HG03521 (cell line): ENCODE data around the gene CNTNAP5.

Experiments
- ATAC-seq: cut with Tn5 transposase; IDR thresholded peaks from one replicate; pipeline ENCODE4 v1.9.1; 2021; ENCODE audit warnings: mild to moderate bottlenecking, moderate library complexity; ENCODE audit not compliant: unreplicated experiment

The CNTNAP5 gene

DNA sequence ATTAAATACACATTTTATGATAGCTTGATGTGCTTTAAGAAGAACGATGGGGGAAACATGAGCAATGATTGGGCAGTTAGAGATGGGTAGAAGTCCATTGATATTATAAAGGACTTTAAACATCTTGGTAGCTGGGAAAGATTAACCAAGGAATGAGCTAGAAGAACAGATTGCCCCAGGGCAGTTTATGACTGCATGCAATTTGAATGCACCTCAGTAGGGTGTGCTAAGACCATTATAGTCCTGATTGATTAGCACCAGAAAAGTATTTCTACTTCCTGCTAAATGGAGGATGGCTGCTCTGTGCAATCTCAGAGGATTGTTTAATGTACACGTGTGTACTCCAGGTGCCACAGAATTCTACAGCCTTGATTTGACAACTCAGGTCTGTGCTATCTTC, 641.9 kb downstream of the CNTNAP5 start:
- no peak for ATAC-seq

GRCh38 chr2:124668161-124668560, 643.1 kb downstream of the CNTNAP5 start:
- no peak for ATAC-seq

GRCh38 chr2:124670187-124670586, 645.1 kb downstream of the CNTNAP5 start:
- no peak for ATAC-seq

DNA sequence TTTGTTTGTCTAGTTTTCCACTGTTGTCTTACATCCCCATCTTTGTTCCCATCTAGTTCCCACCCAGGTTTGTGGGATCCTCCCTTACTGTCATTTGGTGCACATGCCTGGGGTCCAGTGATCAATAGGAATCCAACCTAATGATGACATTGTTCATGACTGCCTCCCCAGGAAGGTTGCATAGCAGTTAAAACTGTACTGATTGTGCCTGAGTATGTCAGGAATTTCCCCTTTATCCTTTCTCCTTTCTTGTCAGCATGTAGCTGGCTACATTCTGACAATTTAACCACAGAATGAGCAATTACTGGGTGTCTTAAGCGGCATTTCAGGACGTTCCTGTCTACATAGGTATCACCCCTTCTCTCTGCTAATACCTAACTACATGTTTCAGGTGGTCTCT, 653.0 kb downstream of the CNTNAP5 start:
- ATAC-seq: no peak

GRCh38 chr2:124683536-124684428, 658.7 kb downstream of the CNTNAP5 start:
- ATAC-seq: no peak

GRCh38 chr2:124689348-124689747, 664.3 kb downstream of the CNTNAP5 start:
- no peak for ATAC-seq

GRCh38 chr2:124692216-124692615, 667.1 kb downstream of the CNTNAP5 start:
- no peak for ATAC-seq

- ATAC-seq: no peak
Measured at GRCh38 chr2:124692707-124693106, 667.6 kb downstream of the CNTNAP5 start.

GRCh38 chr2:124693156-124693555, 668.1 kb downstream of the CNTNAP5 start:
- no peak for ATAC-seq

DNA sequence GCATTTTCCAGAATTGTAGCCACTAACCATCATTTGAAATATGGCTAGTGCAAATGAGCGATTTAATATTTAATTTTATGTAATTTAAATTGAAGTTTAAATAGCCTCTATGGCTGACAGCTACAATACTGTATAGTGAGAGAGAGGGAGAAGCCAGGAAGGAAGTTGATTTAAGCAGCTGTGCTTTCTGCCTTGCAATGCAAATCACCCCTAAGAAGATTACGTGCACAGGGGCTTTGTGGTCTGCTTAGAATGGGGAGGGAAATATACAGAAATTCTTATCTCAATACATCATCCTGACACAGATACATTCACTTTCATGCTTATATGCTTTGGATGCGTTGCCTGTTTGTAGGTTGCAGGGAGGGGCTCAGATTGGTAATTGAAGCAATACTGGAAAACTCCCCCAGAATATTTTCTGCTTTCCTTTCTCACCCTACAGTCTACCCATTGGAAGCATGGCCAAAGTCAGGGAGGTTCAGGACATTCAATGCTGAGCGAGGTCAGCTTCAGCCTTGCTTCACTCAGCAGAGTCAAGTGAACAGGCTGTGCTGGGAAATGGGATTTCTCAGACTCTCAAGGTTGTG, 674.0 kb downstream of the CNTNAP5 start:
- ATAC-seq: no peak

- ATAC-seq: no peak
Measured at GRCh38 chr2:124702777-124703176, 677.7 kb downstream of the CNTNAP5 start.

- ATAC-seq: no peak
Measured at GRCh38 chr2:124704071-124704925, 679.2 kb downstream of the CNTNAP5 start.

DNA sequence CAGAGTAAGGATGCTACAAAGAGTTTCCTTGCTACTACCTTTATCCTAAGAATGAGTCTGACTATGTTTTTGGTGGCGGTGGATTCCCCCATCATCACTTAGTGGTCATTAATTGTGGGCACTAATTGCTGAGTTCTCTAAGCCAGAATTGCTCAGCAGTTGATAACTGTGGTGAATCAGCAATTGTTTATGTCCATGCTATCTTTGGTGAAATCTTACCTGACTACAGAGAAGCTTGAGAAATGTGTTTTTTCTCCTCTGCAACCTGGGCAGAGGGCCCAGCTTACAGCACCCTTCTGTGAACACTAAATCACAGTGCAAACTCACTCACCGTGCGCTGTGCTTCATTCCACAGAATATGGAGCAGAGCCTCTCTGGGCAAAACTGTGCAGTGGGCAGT, 683.6 kb downstream of the CNTNAP5 start:
- no peak for ATAC-seq

- ATAC-seq: no peak
Measured at GRCh38 chr2:124713969-124714368, 688.9 kb downstream of the CNTNAP5 start.

DNA sequence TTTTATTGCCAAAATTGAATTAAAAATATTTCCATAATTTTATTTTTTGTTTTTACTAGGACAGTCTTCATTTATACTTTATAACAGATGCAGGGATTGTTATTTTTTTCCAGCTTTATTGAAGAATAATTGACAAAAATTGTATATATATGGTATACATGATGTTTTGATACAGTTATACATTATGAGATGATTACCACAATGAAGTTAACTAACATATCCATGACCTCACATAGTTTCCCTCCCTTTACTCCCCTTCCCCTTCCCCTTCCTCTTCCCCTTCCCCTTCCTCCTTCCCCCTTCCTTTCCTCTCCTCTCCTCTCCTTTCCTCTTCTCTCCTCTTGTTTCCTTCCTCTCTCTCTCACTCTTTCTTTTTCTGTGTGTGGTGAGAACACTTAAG, 700.1 kb downstream of the CNTNAP5 start:
- no peak for ATAC-seq

DNA sequence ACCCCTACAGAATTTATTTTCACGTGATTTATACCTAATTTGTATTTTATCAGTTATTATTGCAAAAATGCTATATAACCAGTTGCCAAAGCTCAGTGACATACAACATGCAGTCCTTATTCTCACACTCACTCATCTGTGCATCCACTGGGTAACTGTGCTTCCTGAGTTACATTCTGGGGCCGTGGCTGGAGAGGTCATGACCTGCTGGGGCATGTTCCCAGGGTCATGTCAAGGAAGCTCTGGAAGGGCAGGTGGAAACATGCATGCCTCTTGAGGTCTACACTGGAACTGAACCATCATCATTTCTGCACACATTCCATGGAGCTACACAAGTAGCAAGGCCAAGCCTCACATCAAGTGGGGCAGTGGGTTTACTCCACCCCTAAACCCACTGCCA, 715.5 kb downstream of the CNTNAP5 start:
- no peak for ATAC-seq

DNA sequence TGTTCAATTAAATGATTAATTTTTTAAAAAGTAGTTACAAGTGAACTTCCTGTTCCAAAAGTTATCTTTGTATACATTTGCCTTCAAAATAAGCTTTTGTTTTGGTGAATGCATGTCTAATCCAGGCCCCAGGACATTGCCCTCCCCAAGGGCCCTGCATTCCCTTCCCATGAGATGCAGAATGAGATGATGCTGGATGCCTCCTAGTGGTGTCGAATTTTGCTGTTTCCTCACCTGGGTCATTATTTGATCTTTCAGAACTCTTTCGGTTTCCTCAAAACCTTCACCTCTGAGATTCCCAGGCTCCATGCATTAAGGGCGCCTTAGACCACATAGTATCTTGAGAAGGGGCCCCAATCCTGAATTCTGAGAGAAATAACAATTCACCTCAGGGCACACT, 728.8 kb downstream of the CNTNAP5 start:
- ATAC-seq: no peak

GRCh38 chr2:124755386-124755785, 730.3 kb downstream of the CNTNAP5 start:
- no peak for ATAC-seq

- ATAC-seq: no peak
Measured at GRCh38 chr2:124756048-124756447, 731.0 kb downstream of the CNTNAP5 start.

DNA sequence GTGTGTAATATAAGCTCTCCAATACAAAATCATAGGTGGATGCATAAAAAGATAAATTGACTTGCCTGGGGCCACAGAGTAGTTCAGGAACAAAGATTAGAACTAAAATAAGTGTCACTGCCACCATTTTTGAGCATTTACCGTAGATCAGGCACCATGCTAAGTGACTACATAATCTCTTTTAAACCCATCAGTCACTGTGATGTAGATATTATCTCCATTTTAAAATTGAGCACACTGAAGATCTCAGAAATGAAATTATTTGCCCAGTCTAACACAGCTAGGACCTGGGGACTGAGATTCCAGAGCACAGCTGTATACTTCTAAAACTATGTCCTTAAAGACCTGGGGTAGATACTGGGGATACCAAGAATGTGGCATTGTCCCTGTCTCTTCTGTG, 737.3 kb downstream of the CNTNAP5 start:
- no peak for ATAC-seq

DNA sequence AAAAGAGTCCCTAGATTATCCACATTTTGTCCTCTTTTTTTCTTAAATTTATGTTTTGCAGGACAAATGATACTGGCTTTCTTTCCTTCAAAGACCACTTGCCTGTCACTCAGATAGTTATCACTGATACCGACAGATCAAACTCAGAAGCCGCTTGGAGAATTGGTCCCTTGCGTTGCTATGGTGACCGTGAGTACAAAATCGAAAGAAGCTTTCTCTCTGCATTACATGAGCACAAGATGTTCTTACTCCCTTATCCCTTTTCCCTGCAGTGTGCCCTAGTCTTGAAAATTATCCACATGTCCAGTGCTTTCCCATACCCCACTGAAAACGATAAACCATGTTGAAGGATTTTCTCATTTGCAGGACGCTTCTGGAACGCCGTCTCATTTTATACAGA, 738.5 kb downstream of the CNTNAP5 start:
- ATAC-seq: no peak

DNA sequence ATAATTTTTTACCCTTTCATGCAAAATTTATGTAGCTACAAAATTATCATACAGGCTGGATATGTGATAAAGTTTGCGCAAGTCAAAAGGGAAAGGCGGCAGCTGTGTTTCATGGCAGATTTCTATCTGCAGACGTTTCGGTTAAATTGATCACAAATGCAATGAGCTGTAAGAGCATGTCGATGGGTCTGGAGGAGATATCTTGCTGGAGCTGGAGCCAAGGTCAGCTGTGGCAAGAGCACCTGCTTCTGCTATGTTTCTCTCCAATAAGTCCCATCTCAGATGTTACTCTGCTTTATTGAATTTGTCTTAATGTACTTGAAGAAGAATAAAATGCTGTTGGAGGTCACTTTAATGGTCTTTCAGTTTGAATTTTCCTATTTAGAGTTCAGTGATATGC, 749.7 kb downstream of the CNTNAP5 start:
- ATAC-seq: no peak
